Common myeloid progenitor, CD34-positive (primary cell): ENCODE data around the gene BBOX1.
"Not testable (repeated sequence)": the region's sequence is repeated elsewhere in the genome, so short reads cannot be mapped to it uniquely, and the experiment has no call there.

Source experiments
- CTCF ChIA-PET: fragments of 350-600 bp; sonication (Branson Sonifier 250); formaldehyde crosslinking; loops from one replicate; lab custom pipeline; 2021; ENCODE audit warnings: antibody characterized with exemption; lab: Charles Lee
- POLR2A ChIA-PET: fragments of 350-600 bp; sonication (Branson Sonifier 250); formaldehyde crosslinking; loops from one replicate; lab custom pipeline; 2021; ENCODE audit warnings: antibody characterized with exemption; lab: Charles Lee
- DNase-seq, 3 donors: peaks; one replicate each; pipeline versions ENCODE4 v3.0.0 to v3.0.0-alpha.2; 2013
- H3K27ac ChIP-seq, 2 experiments: 1 replicate in 1 of 2; 2 replicates in 1 of 2; pipeline ENCODE4 v1.7.0; 2013; ENCODE audit warnings: inconsistent platforms in 2 of 2, low read length in 2 of 2, mild to moderate bottlenecking in 2 of 2, low read depth in 1 of 2, moderate library complexity in 1 of 2; ENCODE audit not compliant: severe bottlenecking in 2 of 2, insufficient read depth in 1 of 2, poor library complexity in 1 of 2
- H3K27me3 ChIP-seq, 5 experiments: replicated peaks in 2 of 5; 1 replicate in 3 of 5; 2 replicates in 2 of 5; pipeline versions ENCODE4 v1.6.1 to v1.7.0; 2013; ENCODE audit warnings: low read length in 4 of 5, mild to moderate bottlenecking in 2 of 5, moderate library complexity in 2 of 5, inconsistent platforms in 1 of 5; ENCODE audit not compliant: insufficient read depth in 5 of 5, control insufficient read depth in 4 of 5
- H3K36me3 ChIP-seq, 4 experiments: 1 replicate in 2 of 4; 2 replicates in 2 of 4; pipeline versions ENCODE4 v1.6.1 to v1.7.0; 2013; ENCODE audit warnings: low read length in 3 of 4, control low read depth in 1 of 4, mild to moderate bottlenecking in 1 of 4; ENCODE audit not compliant: control insufficient read depth in 4 of 4, insufficient read depth in 4 of 4
- H3K4me1 ChIP-seq, 4 experiments: 1 replicate in 3 of 4; 2 replicates in 1 of 4; pipeline versions ENCODE4 v1.6.1 to v1.7.1; 2013; ENCODE audit warnings: low read length in 3 of 4, mild to moderate bottlenecking in 3 of 4, control low read depth in 1 of 4, inconsistent platforms in 1 of 4, moderate library complexity in 1 of 4; ENCODE audit not compliant: control insufficient read depth in 4 of 4, insufficient read depth in 4 of 4; ENCODE audit errors: control extremely low read depth in 1 of 4
- H3K4me3 ChIP-seq, 7 experiments: 1 replicate in 4 of 7; 2 replicates in 3 of 7; pipeline versions ENCODE4 v1.5.1 to v1.7.0; 2013; ENCODE audit warnings: mild to moderate bottlenecking in 7 of 7, low read length in 6 of 7, moderate library complexity in 6 of 7, inconsistent platforms in 2 of 7, low read depth in 2 of 7, control low read depth in 1 of 7; ENCODE audit not compliant: insufficient read depth in 4 of 7, control insufficient read depth in 1 of 7; ENCODE audit errors: extremely low read depth in 1 of 7
- H3K9me3 ChIP-seq, 5 experiments: 1 replicate in 4 of 5; 2 replicates in 1 of 5; pipeline versions ENCODE4 v1.6.1 to v1.7.1; 2013; ENCODE audit warnings: low read length in 4 of 5, mild to moderate bottlenecking in 2 of 5, inconsistent platforms in 1 of 5, low read depth in 1 of 5, moderate library complexity in 1 of 5; ENCODE audit not compliant: control insufficient read depth in 4 of 5, insufficient read depth in 2 of 5; ENCODE audit errors: control extremely low read depth in 1 of 5
- WGBS: methylation state at CpG from one replicate; pipeline ENCODE4 v1.1.5; 2013; ENCODE audit not compliant: insufficient coverage; 5-methylcytosine and 5-hydroxymethylcytosine counted together

BBOX1 gene

GRCh38 chr11:27175562-27175961 lies 134.9 kb downstream of the BBOX1 start:
- POLR2A ChIA-PET, H3K9me3 ChIP-seq, CTCF ChIA-PET, H3K27me3 ChIP-seq, H3K4me1 ChIP-seq, H3K36me3 ChIP-seq, H3K27ac ChIP-seq, H3K4me3 ChIP-seq, DNase-seq: not testable (repeated sequence)
- WGBS: no CpG with 5 or more reads among the region's 4 CpGs
